Gastrocnemius medialis (tissue), 4 donors: ENCODE results near the gene CDK3.

Experiments
- POLR2A ChIP-seq, 2 donors: fragments of 450-650 bp; IDR thresholded peaks; one replicate each; pipeline ENCODE4 v1.6.1; 2017; ENCODE audit warnings: antibody characterized with exemption in 2 of 2, mild to moderate bottlenecking in 2 of 2, moderate library complexity in 2 of 2
- TF ChIP-seq, protein P1 (sequence below), 5 experiments: fragments of 450-650 bp in 3 of 5; fragments of 200-600 bp in 2 of 5; sonication (generic) in 2 of 5; IDR thresholded peaks in 4 of 5; conservative IDR thresholded peaks in 1 of 5; 1 replicate in 4 of 5; 2 replicates in 1 of 5; pipeline ENCODE4 v1.5.1; 2016 to 2019; ENCODE audit warnings: antibody characterized with exemption in 5 of 5, mild to moderate bottlenecking in 3 of 5, moderate library complexity in 3 of 5

DNA sequence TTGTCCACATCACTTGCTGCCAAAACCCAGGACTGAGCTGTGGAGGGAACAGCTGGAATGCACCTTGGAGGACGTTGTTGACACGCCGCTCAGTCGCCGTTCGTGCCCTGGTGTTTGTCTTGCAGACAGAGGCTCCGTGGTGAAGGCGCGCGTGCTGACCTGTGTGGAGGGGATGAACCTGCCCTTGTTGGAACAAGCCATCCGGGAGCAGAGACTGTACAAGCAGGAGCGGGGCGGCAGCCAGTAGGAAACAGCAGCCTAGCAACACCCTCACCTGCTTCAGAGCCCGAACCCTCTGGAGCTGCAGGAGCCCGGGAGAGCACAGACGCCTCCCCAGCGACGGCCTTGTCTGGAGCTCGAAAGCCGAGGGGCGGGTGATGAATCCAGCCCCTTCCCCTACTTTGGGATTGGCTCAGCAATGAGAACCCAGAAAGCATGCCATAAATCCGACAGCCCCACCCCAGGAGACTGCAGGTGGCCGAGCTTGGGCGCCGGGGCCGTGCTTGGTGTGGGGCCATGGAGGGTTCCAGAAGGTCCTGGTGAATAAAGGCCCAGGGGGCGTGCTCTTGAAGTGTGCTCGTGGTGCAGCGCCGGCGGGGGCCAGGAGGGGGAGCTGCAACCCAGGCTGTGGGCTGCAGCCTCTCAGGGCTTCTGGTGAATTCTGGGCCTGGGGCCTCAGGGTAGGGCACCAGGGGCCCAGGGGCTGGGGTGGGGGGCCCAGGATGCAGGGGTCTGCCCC lies 470 bp upstream of the CDK3 start:
- TF ChIP-seq, protein P1, sequence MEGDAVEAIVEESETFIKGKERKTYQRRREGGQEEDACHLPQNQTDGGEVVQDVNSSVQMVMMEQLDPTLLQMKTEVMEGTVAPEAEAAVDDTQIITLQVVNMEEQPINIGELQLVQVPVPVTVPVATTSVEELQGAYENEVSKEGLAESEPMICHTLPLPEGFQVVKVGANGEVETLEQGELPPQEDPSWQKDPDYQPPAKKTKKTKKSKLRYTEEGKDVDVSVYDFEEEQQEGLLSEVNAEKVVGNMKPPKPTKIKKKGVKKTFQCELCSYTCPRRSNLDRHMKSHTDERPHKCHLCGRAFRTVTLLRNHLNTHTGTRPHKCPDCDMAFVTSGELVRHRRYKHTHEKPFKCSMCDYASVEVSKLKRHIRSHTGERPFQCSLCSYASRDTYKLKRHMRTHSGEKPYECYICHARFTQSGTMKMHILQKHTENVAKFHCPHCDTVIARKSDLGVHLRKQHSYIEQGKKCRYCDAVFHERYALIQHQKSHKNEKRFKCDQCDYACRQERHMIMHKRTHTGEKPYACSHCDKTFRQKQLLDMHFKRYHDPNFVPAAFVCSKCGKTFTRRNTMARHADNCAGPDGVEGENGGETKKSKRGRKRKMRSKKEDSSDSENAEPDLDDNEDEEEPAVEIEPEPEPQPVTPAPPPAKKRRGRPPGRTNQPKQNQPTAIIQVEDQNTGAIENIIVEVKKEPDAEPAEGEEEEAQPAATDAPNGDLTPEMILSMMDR (IDR thresholded peaks at IDR 0.05 in 4 of 5, conservative IDR thresholded peaks at IDR 0.05 in 1 of 5) = peak in 3 of 5 experiments; percentile 31 to 51 (median 46)
- no peak for TF ChIP-seq POLR2A (IDR thresholded peaks at IDR 0.05)
